ENCODE results near the gene ZNF200.
"Not testable (repeated sequence)": the region's sequence is repeated elsewhere in the genome, so short reads cannot be mapped to it uniquely, and the experiment has no call there.

The ZNF200 gene

GRCh38 chr16:3188675-3188924 is 46.4 kb downstream of the ZNF200 start:
- no peak for TF ChIP-seq CTCF (IDR thresholded peaks at IDR 0.05; ENCODE audit: borderline replicate concordance, insufficient read depth, low read depth, low read length)
- peak overlapping the region; percentile 65 for H3K4me3 ChIP-seq (ENCODE audit: low read depth, low read length)

GRCh38 chr16:3187798-3188674 is 46.9 kb downstream of the ZNF200 start, which contains the start of gene OR1F1:
OR1F1 (plus strand) TSS chr16:3188204.
- H3K4me3 ChIP-seq (ENCODE audit: low read depth, low read length) = peak within 1 kb of the TSS; percentile 65
- no peak for TF ChIP-seq CTCF (IDR thresholded peaks at IDR 0.05; ENCODE audit: borderline replicate concordance, insufficient read depth, low read depth, low read length)

GRCh38 chr16:3186946-3187690 is 47.8 kb downstream of the ZNF200 start:
- no peak overlapping the region for H3K4me3 ChIP-seq (ENCODE audit: low read depth, low read length)
- TF ChIP-seq CTCF (IDR thresholded peaks at IDR 0.05; ENCODE audit: borderline replicate concordance, insufficient read depth, low read depth, low read length) = no peak

GRCh38 chr16:3183445-3184139 is 51.4 kb downstream of the ZNF200 start:
- TF ChIP-seq CTCF (IDR thresholded peaks at IDR 0.05; ENCODE audit: borderline replicate concordance, insufficient read depth, low read depth, low read length) = no peak; the same call in 1 of the 2 replicates
- H3K4me3 ChIP-seq (ENCODE audit: low read depth, low read length) = peak overlapping the region; percentile 66

- H3K4me3 ChIP-seq (ENCODE audit: low read depth, low read length) = peak overlapping the region; percentile 66
- peak; percentile 43; the same call in 1 of the 2 replicates for TF ChIP-seq CTCF (IDR thresholded peaks at IDR 0.05; ENCODE audit: borderline replicate concordance, insufficient read depth, low read depth, low read length)
Measured at GRCh38 chr16:3182608-3183444, 52.1 kb downstream of the ZNF200 start.

GRCh38 chr16:3182293-3182607 is 52.7 kb downstream of the ZNF200 start:
- not testable (repeated sequence) for H3K4me3 ChIP-seq (ENCODE audit: low read depth, low read length)

- no peak for TF ChIP-seq CTCF (IDR thresholded peaks at IDR 0.05; ENCODE audit: borderline replicate concordance, insufficient read depth, low read depth, low read length)
- H3K4me3 ChIP-seq (ENCODE audit: low read depth, low read length) = no peak overlapping the region
Measured at GRCh38 chr16:3180445-3180878, 54.5 kb downstream of the ZNF200 start.
